HepG2 (cell line): Measurements from ENCODE around the gene PLLP. TPM values are rescaled to one million over a fixed set of nuclear protein-coding genes. Genes with fewer than 3 reads are reported as not detected.

Experiments used
- ATAC-seq: fragments of 200-7000 bp; cut with Tn5 transposase; 3 replicates; pipeline ENCODE4 v1.9.1; 2020; ENCODE audit warnings: mild to moderate bottlenecking, moderate library complexity
- BruUV-seq: library from RNA; stranded (reverse); fragments of 400-500 nt; replicated peaks from 2 replicates; lab custom pipeline; 2021; lab: Mats Ljungman, UMichigan
- CTCF ChIA-PET: fragments of 300-600 bp; formaldehyde crosslinking; extraction: SDS; loops from one replicate; lab custom pipeline; 2021; ENCODE audit warnings: low total read pairs, inconsistent platforms, low intra/inter-chr PET ratio; lab: Yijun Ruan, JAX
- POLR2A ChIA-PET: fragments of 350-600 bp; sonication (Branson Sonifier 250); formaldehyde crosslinking; loops from one replicate; lab custom pipeline; 2020; ENCODE audit warnings: antibody characterized with exemption, inconsistent platforms; lab: Yijun Ruan, JAX
- DNase-seq: peaks from one replicate; pipeline ENCODE4 v3.0.0-alpha.2; 2015; ENCODE audit warnings: low spot score
- FAIRE-seq: peaks from 3 replicates; lab custom pipeline; 2011; peaks lifted over from hg19 to GRCh38; lab: Jason Lieb, UNC
- H2AFZ ChIP-seq: one replicate; pipeline ENCODE4 v1.6.1; 2011; ENCODE audit warnings: low read length, inconsistent platforms
- H3K27ac ChIP-seq: fragments of 300-600 bp; 3 replicates; pipeline ENCODE4 v1.8.0; 2011; ENCODE audit warnings: mixed run types, mild to moderate bottlenecking, mixed read lengths, low read length, inconsistent platforms; ENCODE audit not compliant: insufficient read depth; ENCODE audit errors: extremely low read length
- H3K27me3 ChIP-seq, 2 experiments: fragments of 200-600 bp in 1 of 2; 2 replicates in 1 of 2; 3 replicates in 1 of 2; pipeline versions ENCODE4 v1.6.0 to v1.8.0; 2011; ENCODE audit warnings: low read length in 2 of 2, mild to moderate bottlenecking in 2 of 2, moderate library complexity in 2 of 2, inconsistent platforms in 1 of 2; ENCODE audit not compliant: insufficient read depth in 2 of 2, control insufficient read depth in 1 of 2
- H3K36me3 ChIP-seq, 2 experiments: fragments of 200-600 bp in 1 of 2; replicated peaks in 1 of 2; 2 replicates in 1 of 2; 3 replicates in 1 of 2; pipeline versions ENCODE4 v1.5.1 to v1.8.0; 2011; ENCODE audit warnings: low read length in 2 of 2, inconsistent platforms in 1 of 2; ENCODE audit not compliant: insufficient read depth in 2 of 2, control insufficient read depth in 1 of 2
- H3K4me1 ChIP-seq: 2 replicates; pipeline ENCODE4 v1.5.1; 2012; ENCODE audit warnings: low read length, inconsistent platforms; ENCODE audit not compliant: insufficient read depth
- H3K4me2 ChIP-seq: 2 replicates; pipeline ENCODE4 v1.6.0; 2011; ENCODE audit warnings: low read depth, low read length, inconsistent platforms
- H3K4me3 ChIP-seq, 3 experiments: fragments of 200-600 bp in 1 of 3; sonication (generic), shearing (Covaris generic) in 1 of 3; replicated peaks in 1 of 3; 2 replicates each; pipeline ENCODE4 v1.5.1; 2011 to 2016; ENCODE audit warnings: low read length in 3 of 3, inconsistent platforms in 2 of 3, low read depth in 2 of 3, mild to moderate bottlenecking in 2 of 3, control low read depth in 1 of 3, mixed read lengths in 1 of 3; ENCODE audit not compliant: insufficient read depth in 1 of 3
- H3K79me2 ChIP-seq: one replicate; pipeline ENCODE4 v1.6.1; 2011; ENCODE audit warnings: low read length, inconsistent platforms; ENCODE audit not compliant: insufficient read depth
- H3K9ac ChIP-seq: 2 replicates; pipeline ENCODE4 v1.6.0; 2011; ENCODE audit warnings: mild to moderate bottlenecking, low read depth, low read length, inconsistent platforms; ENCODE audit not compliant: insufficient read depth
- H3K9me3 ChIP-seq: 2 replicates; pipeline ENCODE4 v1.5.1; 2012; ENCODE audit warnings: mild to moderate bottlenecking, low read length
- H4K20me1 ChIP-seq: 2 replicates; pipeline ENCODE4 v1.6.0; 2011; ENCODE audit warnings: inconsistent platforms, mild to moderate bottlenecking, low read length, moderate library complexity; ENCODE audit not compliant: insufficient read depth
- AGO2 ChIP-seq: fragments of 200-400 bp; formaldehyde crosslinking; optimal IDR thresholded peaks from 2 replicates; pipeline ENCODE3; 2017; ENCODE audit warnings: mild to moderate bottlenecking, low read depth, low read length, moderate library complexity
- ASH2L ChIP-seq: fragments of 300-600, 200-600 bp; sonication (generic); IDR thresholded peaks from 2 replicates; pipeline ENCODE4 v1.7.0; 2017; ENCODE audit warnings: low read depth, mild to moderate bottlenecking, moderate library complexity, mixed read lengths, low read length; ENCODE audit not compliant: insufficient read length
- BRCA1 ChIP-seq: sonication (generic); formaldehyde crosslinking; IDR thresholded peaks from 2 replicates; pipeline ENCODE4 v1.4.0; 2020; ENCODE audit warnings: missing genetic modification reagents
- CCAR2 ChIP-seq: fragments of 200-400 bp; formaldehyde crosslinking; optimal IDR thresholded peaks from 2 replicates; pipeline ENCODE3; 2018; ENCODE audit warnings: low read depth, mild to moderate bottlenecking, low read length, moderate library complexity
- GABPB1 ChIP-seq: IDR thresholded peaks from 2 replicates; pipeline ENCODE4 v1.6.1; 2016; ENCODE audit warnings: mild to moderate bottlenecking, missing genetic modification reagents, moderate library complexity, missing compliant biosample characterization
- MIER2 ChIP-seq: IDR thresholded peaks from 2 replicates; pipeline ENCODE4 v1.6.1; 2016; ENCODE audit warnings: missing biosample characterization, missing genetic modification reagents
- MIER3 ChIP-seq: IDR thresholded peaks from 2 replicates; pipeline ENCODE4 v1.6.1; 2016; ENCODE audit warnings: missing compliant biosample characterization, borderline replicate concordance
- RCOR2 ChIP-seq: IDR thresholded peaks from 2 replicates; pipeline ENCODE4 v1.6.1; 2016; ENCODE audit warnings: missing biosample characterization, missing genetic modification reagents
- RFX1 ChIP-seq: fragments of 450-650 bp; IDR thresholded peaks from 2 replicates; pipeline ENCODE4 v1.6.1; 2017
- SIX1 ChIP-seq: sonication (generic); formaldehyde crosslinking; IDR thresholded peaks from 2 replicates; pipeline ENCODE4 v1.4.0; 2020; ENCODE audit warnings: missing genetic modification reagents, borderline replicate concordance
- SMAD9 ChIP-seq: sonication (generic); formaldehyde crosslinking; IDR thresholded peaks from 2 replicates; pipeline ENCODE4 v1.5.1; 2020; ENCODE audit warnings: mild to moderate bottlenecking, missing genetic modification reagents
- TAF1 ChIP-seq: sonication (generic); formaldehyde crosslinking; IDR thresholded peaks from 2 replicates; pipeline ENCODE4 v1.4.0; 2020; ENCODE audit warnings: missing genetic modification reagents
- TFAP4 ChIP-seq: sonication (generic); IDR thresholded peaks from 2 replicates; pipeline ENCODE4 v1.6.1; 2016; ENCODE audit warnings: low read depth, borderline replicate concordance
- TGIF2 ChIP-seq: IDR thresholded peaks from 2 replicates; pipeline ENCODE4 v1.6.1; 2016; ENCODE audit warnings: control low read depth, missing compliant biosample characterization
- ZBTB8A ChIP-seq: sonication (generic); formaldehyde crosslinking; IDR thresholded peaks from 2 replicates; pipeline ENCODE4 v1.4.0; 2020; ENCODE audit warnings: mild to moderate bottlenecking, low read depth, missing genetic modification reagents, borderline replicate concordance
- ZMYM3 ChIP-seq: sonication (generic); formaldehyde crosslinking; IDR thresholded peaks from 2 replicates; pipeline ENCODE4 v1.5.1; 2020; ENCODE audit warnings: mild to moderate bottlenecking, missing genetic modification reagents
- WGBS: methylation state at CpG from one replicate; pipeline ENCODE4 v1.1.6; 2017; ENCODE audit warnings: low lambda C conversion rate; 5-methylcytosine and 5-hydroxymethylcytosine counted together
- in situ Hi-C: cut with HindIII; loops from 2 replicates; pipeline ENCODE4 v1.10.0; 2017; ENCODE audit warnings: low pct_unique_long_range_greater_than_20kb; ENCODE audit not compliant: extremely low pct_ligation_motif_present
- intact Hi-C: fragments of 100-400 bp; cut with micrococcal nuclease; formaldehyde crosslinking; loops from one replicate; pipeline ENCODE4 v1.10.0; 2022; ENCODE audit not compliant: unreplicated experiment
- polyA plus RNA-seq, 8 experiments: library from polyadenylated mRNA; depleted of rRNA in 3 of 8; stranded (reverse) in 7 of 8; unstranded in 1 of 8; fragments of >200 nt; fragmentation: Illumina TruSeq in 4 of 8; extraction: Trizol in 4 of 8; gene quantifications; 2 replicates each; pipeline versions ENCODE4 v1.2.1 to v1.2.3, GENCODE V29; 2011 to 2016; ENCODE audit warnings: low read depth in 4 of 8, missing spikeins in 1 of 8, mixed read lengths in 1 of 8; ENCODE audit not compliant: insufficient read depth in 1 of 8
- total RNA-seq, 5 experiments: library from RNA; depleted of rRNA; stranded (reverse); fragments of >200 nt; fragmentation: Illumina TruSeq; extraction: Trizol; gene quantifications; 2 replicates each; pipeline ENCODE4 v1.2.3, GENCODE V29; 2016; ENCODE audit warnings: low read depth in 1 of 5

Gene PLLP
- total and polyA plus RNA-seq, 2 of the 13 experiments (the other 11 are each of a cell fraction or from before 2014, with no cell fraction given): 60.6 to 127 TPM

GRCh38 chr16:57238682-57239081, 45.8 kb downstream of the PLLP start:
- FAIRE-seq: no peak
- 96% methylated on average over 2 of the region's 2 CpGs for WGBS
- BruUV-seq: no TSS peak

GRCh38 chr16:57236022-57236350, 48.5 kb downstream of the PLLP start:
- no peak for DNase-seq
- intact Hi-C loops: no loop called here
- Histone ChIP-seq H3K79me2 (no peaks in the 10 kb centered on the region), H3K4me2 (no peak overlapping the region), H3K4me1 (peaks cover 3% of the 10 kb centered on the region), H2AFZ (no peak overlapping the region), H3K27me3 (no peaks in the 10 kb centered on the region), H3K9ac (no peak overlapping the region), H4K20me1 (no peaks in the 10 kb centered on the region), H3K9me3 (no peaks in the 10 kb centered on the region), H3K4me3 (no peak overlapping the region), H3K27ac (no peak overlapping the region), H3K36me3 (peaks cover 38 to 71% of the 10 kb centered on the region in 2 experiments)
- ATAC-seq: no peak
- FAIRE-seq: no peak
- TF ChIP-seq ZMYM3 (CRISPR knock-in tag): no peak
- no peak for TF ChIP-seq SMAD9 (CRISPR knock-in tag)
- TF ChIP-seq RCOR2 (CRISPR knock-in tag): no peak
- TF ChIP-seq RFX1: no peak
- no peak for TF ChIP-seq TGIF2 (CRISPR knock-in tag)
- no peak for TF ChIP-seq ZBTB8A (CRISPR knock-in tag)
- no peak for TF ChIP-seq TFAP4
- in situ Hi-C loops: no loop called here
- POLR2A ChIA-PET: no interaction called here
- no TSS peak for BruUV-seq
- CTCF ChIA-PET: no interaction called here

More at GRCh38 chr16:57238682-57239081, 45.8 kb downstream of the PLLP start:
- H3K4me3 ChIP-seq: no peak overlapping the region
- DNase-seq (no peak), ATAC-seq (no peak)
- no peaks in the 10 kb centered on the region for H4K20me1 ChIP-seq
- H2AFZ ChIP-seq: no peak overlapping the region
- in situ Hi-C loops: no loop called here
- H3K9me3 ChIP-seq: no peaks in the 10 kb centered on the region
- H3K79me2 ChIP-seq: no peaks in the 10 kb centered on the region
- peaks cover 23 to 46% of the 10 kb centered on the region in 2 experiments for H3K36me3 ChIP-seq
- no peak overlapping the region for H3K9ac ChIP-seq
- TF ChIP-seq TAF1 (CRISPR knock-in tag): no peak
- no peak for TF ChIP-seq CCAR2
- no peak for TF ChIP-seq MIER3 (CRISPR knock-in tag)
- no peak for TF ChIP-seq MIER2 (CRISPR knock-in tag)
- no peak for TF ChIP-seq GABPB1 (CRISPR knock-in tag)
- no peak for TF ChIP-seq BRCA1
- TF ChIP-seq AGO2: no peak
- no peak for TF ChIP-seq ASH2L
- no peak for TF ChIP-seq SIX1 (CRISPR knock-in tag)
- TF ChIP-seq, all 625 proteins: peak for 0
- ChIA-PET CTCF (no interaction called here), POLR2A (no interaction called here)
- H3K27ac ChIP-seq: no peak overlapping the region
- no peaks in the 10 kb centered on the region for H3K27me3 ChIP-seq
- intact Hi-C loops: no loop called here
- peaks cover 7% of the 10 kb centered on the region for H3K4me1 ChIP-seq
- H3K4me2 ChIP-seq: no peak overlapping the region
